AG04449 (cell line): ENCODE data around the gene DCAF6.

Source experiments
- CTCF ChIA-PET: fragments of 350-600 bp; formaldehyde crosslinking; extraction: SDS; loops from one replicate; lab custom pipeline; 2021; ENCODE audit warnings: antibody characterized with exemption; lab: Yijun Ruan, JAX
- POLR2A ChIA-PET: fragments of 400-600, 350-600 bp; formaldehyde crosslinking; extraction: SDS; loops from one replicate; lab custom pipeline; 2020; ENCODE audit warnings: antibody characterized with exemption, inconsistent platforms; lab: Yijun Ruan, JAX
- DNase-seq: peaks from one replicate; pipeline ENCODE4 v3.0.0-alpha.2; 2010; ENCODE audit warnings: low read depth, low spot score
- H3K4me3 ChIP-seq: 2 replicates; pipeline ENCODE4 v1.5.1; 2011; ENCODE audit warnings: low read depth, mild to moderate bottlenecking, control low read depth, low read length
- CTCF ChIP-seq: IDR thresholded peaks from one replicate; pipeline ENCODE4 v1.5.1; 2011; ENCODE audit warnings: mild to moderate bottlenecking, moderate library complexity, low read length, control low read depth, inconsistent platforms; ENCODE audit not compliant: insufficient read depth; ENCODE audit errors: missing control alignments

The DCAF6 gene

GRCh38 chr1:167935216-167936067, 1.0 kb upstream of the DCAF6 start:
- CTCF ChIA-PET: interaction anchor here (0.8 to 2.3 kb wide), 9 partner anchors 11 to 219 kb away, joined by 3 to 14 read pairs (median 3); no protein-coding TSS in a partner anchor
- POLR2A ChIA-PET: interaction anchor here (0.8 to 1.9 kb wide), 6 partner anchors 34 to 214 kb away, joined by 3 to 5 read pairs (median 4); partner anchors contain the start of gene MPZL1

GRCh38 chr1:167936930-167937708, 636 bp downstream of the DCAF6 start, which contains the start of gene MPC2:
TSS of gene MPC2 (minus strand) at chr1:167937072. CDS start at chr1:167935841, 1,231 bp downstream.
- POLR2A ChIA-PET: interaction anchor here (0.8 to 1.9 kb wide), 6 partner anchors 29 to 215 kb away, joined by 3 to 5 read pairs (median 4); partner anchors contain the start of gene MPZL1
- no peak for DNase-seq
- CTCF ChIA-PET: interaction anchor here (1.1 kb wide), 1 partner anchor 140 kb away, joined by 5 read pairs; no protein-coding TSS in a partner anchor
- TF ChIP-seq CTCF: no peak
- H3K4me3 ChIP-seq: peak within 1 kb of the TSS; percentile 87

More at GRCh38 chr1:167935216-167936067, 1.0 kb upstream of the DCAF6 start:
- DNase-seq: no peak
- H3K4me3 ChIP-seq: peak overlapping the region; percentile 76
- no peak for TF ChIP-seq CTCF

- ChIA-PET CTCF (interaction anchor here (1.1 kb wide), 1 partner anchor 141 kb away, joined by 5 read pairs; no protein-coding TSS in a partner anchor), POLR2A (interaction anchor here (0.8 to 1.5 kb wide), 5 partner anchors 29 to 216 kb away, joined by 3 to 5 read pairs (median 3); partner anchors contain the start of gene MPZL1)
- no peak for DNase-seq
- H3K4me3 ChIP-seq: peak overlapping the region; percentile 87
- no peak for TF ChIP-seq CTCF
Observed at GRCh38 chr1:167937709-167938010, 1.2 kb downstream of the DCAF6 start.

- no peak for TF ChIP-seq CTCF
- ChIA-PET CTCF (interaction anchor here (1.5 kb wide), 1 partner anchor 144 kb away, joined by 5 read pairs; no protein-coding TSS in a partner anchor), POLR2A (interaction anchor here (0.6 kb wide), 1 partner anchor 243 kb away, joined by 3 read pairs; no protein-coding TSS in a partner anchor)
- DNase-seq: no peak
- peak overlapping the region; percentile 87 for H3K4me3 ChIP-seq
Observed at GRCh38 chr1:167938080-167938636, 1.7 kb downstream of the DCAF6 start.

- POLR2A ChIA-PET: no interaction called here
- no peak overlapping the region for H3K4me3 ChIP-seq
- no peak for TF ChIP-seq CTCF
- CTCF ChIA-PET: interaction anchor here (1.1 kb wide), 1 partner anchor 9 kb away, joined by 3 read pairs; no protein-coding TSS in a partner anchor
- DNase-seq: no peak
Observed at GRCh38 chr1:167940264-167940663, 3.8 kb downstream of the DCAF6 start.
